CD4-positive, alpha-beta T cell (primary cell): ENCODE data around the gene RBBP7. TPM values are rescaled to one million over a fixed set of nuclear protein-coding genes. Genes with fewer than 3 reads are reported as not detected.

Experiments used
- ATAC-seq: fragments of 200-7000 bp; cut with Tn5 transposase; one replicate; pipeline ENCODE4 v1.10.0; 2022; ENCODE audit warnings: mild to moderate bottlenecking; ENCODE audit not compliant: poor library complexity
- CTCF ChIA-PET: fragments of 350-600 bp; sonication (Branson Sonifier 250); formaldehyde crosslinking; loops from one replicate; lab custom pipeline; 2021; ENCODE audit warnings: antibody characterized with exemption, inconsistent platforms; lab: Charles Lee
- POLR2A ChIA-PET: fragments of 350-600 bp; sonication (Branson Sonifier 250); formaldehyde crosslinking; loops from one replicate; lab custom pipeline; 2021; ENCODE audit warnings: antibody characterized with exemption, inconsistent platforms; lab: Charles Lee
- DNase-seq, 14 experiments: peaks; one replicate each; pipeline ENCODE4 v3.0.0-alpha.2; 2013 to 2020; ENCODE audit warnings: mixed read lengths in 2 of 14
- H3K27ac ChIP-seq, 2 donors: one replicate each; pipeline versions ENCODE4 v1.5.1 to v1.7.0; 2013; ENCODE audit warnings: low read length in 2 of 2, low read depth in 1 of 2, mild to moderate bottlenecking in 1 of 2
- H3K27me3 ChIP-seq, 2 experiments: 1 replicate in 1 of 2; 2 replicates in 1 of 2; pipeline versions ENCODE4 v1.6.1 to v1.7.0; 2013; ENCODE audit warnings: low read length in 2 of 2, control low read depth in 1 of 2, mild to moderate bottlenecking in 1 of 2, moderate library complexity in 1 of 2; ENCODE audit not compliant: insufficient read depth in 2 of 2, control insufficient read depth in 1 of 2
- H3K36me3 ChIP-seq: one replicate; pipeline ENCODE4 v1.6.1; 2013; ENCODE audit warnings: low read length, control low read depth; ENCODE audit not compliant: insufficient read depth
- H3K4me1 ChIP-seq: one replicate; pipeline ENCODE4 v1.6.1; 2013; ENCODE audit warnings: low read length, control low read depth; ENCODE audit not compliant: insufficient read depth
- H3K4me3 ChIP-seq: one replicate; pipeline ENCODE4 v1.5.1; 2013; ENCODE audit warnings: mild to moderate bottlenecking, low read length, moderate library complexity
- H3K9me3 ChIP-seq, 2 experiments: 1 replicate in 1 of 2; 2 replicates in 1 of 2; pipeline versions ENCODE4 v1.6.1 to v1.7.0; 2013; ENCODE audit warnings: low read length in 2 of 2, mild to moderate bottlenecking in 2 of 2, control low read depth in 1 of 2, moderate library complexity in 1 of 2; ENCODE audit not compliant: control insufficient read depth in 1 of 2, insufficient read depth in 1 of 2
- H3K27ac Mint-ChIP-seq: one replicate; pipeline ENCODE4 v1.8.0; 2020; ENCODE audit warnings: mixed read lengths
- H3K27me3 Mint-ChIP-seq: one replicate; pipeline ENCODE4 v1.8.0; 2021; ENCODE audit warnings: mixed read lengths
- H3K36me3 Mint-ChIP-seq: one replicate; pipeline ENCODE4 v1.8.0; 2021; ENCODE audit warnings: low read depth, mixed read lengths
- H3K4me1 Mint-ChIP-seq: one replicate; pipeline ENCODE4 v1.8.0; 2021; ENCODE audit warnings: low read depth, mixed read lengths
- H3K4me3 Mint-ChIP-seq: one replicate; pipeline ENCODE4 v1.8.0; 2020; ENCODE audit warnings: mild to moderate bottlenecking, mixed read lengths
- H3K9me3 Mint-ChIP-seq: one replicate; pipeline ENCODE4 v1.8.0; 2020; ENCODE audit warnings: mixed read lengths
- intact Hi-C, 2 experiments: fragments of 100-400 bp; cut with DNase I in 1 of 2; cut with micrococcal nuclease in 1 of 2; formaldehyde crosslinking; loops; one replicate each; pipeline versions ENCODE4 v1.15.1 to v1.9.0; 2023 to 2025; cut with DNase I, micrococcal nuclease
- total RNA-seq, 174 experiments: library from RNA in 2 of 174; stranded (reverse) in 2 of 174; gene quantifications; one replicate each; pipeline ENCODE4 v1.2.3 and lab custom pipeline; 2021 to 2026
- TF ChIP-seq, protein P1 (sequence below): fragments of 200-600 bp; IDR thresholded peaks from one replicate; pipeline ENCODE4 v1.8.0; 2022; ENCODE audit warnings: antibody characterized with exemption, mild to moderate bottlenecking

The RBBP7 gene
- total RNA-seq, 2 experiments from 2014 or later = 104 to 110 TPM

DNA sequence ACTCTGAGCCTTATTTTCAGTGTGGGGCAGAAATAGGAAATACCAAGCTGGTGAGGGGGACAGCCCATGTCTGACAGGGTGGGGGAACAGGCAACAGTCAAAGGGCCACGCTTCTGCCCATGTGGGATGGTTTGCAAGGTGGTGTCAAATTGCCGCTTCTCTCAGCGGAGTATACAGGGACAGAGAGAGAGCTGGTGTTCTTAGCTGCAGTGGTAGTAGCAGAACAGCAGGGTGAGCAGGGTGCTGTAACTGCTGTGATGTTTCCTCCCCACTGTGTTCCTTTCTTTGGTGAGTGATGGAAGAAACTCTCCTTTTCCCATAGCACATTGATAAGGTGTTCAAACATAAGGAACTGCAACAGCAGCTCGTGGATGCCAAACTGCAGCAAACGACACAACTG lies 37.9 kb downstream of the RBBP7 start:
- H3K27me3 ChIP-seq = no peaks in the 10 kb centered on the region
- H3K36me3 Mint-ChIP-seq = peaks cover 66% of the 10 kb centered on the region
- no peaks in the 10 kb centered on the region for H3K27me3 Mint-ChIP-seq
- TF ChIP-seq, protein P1, sequence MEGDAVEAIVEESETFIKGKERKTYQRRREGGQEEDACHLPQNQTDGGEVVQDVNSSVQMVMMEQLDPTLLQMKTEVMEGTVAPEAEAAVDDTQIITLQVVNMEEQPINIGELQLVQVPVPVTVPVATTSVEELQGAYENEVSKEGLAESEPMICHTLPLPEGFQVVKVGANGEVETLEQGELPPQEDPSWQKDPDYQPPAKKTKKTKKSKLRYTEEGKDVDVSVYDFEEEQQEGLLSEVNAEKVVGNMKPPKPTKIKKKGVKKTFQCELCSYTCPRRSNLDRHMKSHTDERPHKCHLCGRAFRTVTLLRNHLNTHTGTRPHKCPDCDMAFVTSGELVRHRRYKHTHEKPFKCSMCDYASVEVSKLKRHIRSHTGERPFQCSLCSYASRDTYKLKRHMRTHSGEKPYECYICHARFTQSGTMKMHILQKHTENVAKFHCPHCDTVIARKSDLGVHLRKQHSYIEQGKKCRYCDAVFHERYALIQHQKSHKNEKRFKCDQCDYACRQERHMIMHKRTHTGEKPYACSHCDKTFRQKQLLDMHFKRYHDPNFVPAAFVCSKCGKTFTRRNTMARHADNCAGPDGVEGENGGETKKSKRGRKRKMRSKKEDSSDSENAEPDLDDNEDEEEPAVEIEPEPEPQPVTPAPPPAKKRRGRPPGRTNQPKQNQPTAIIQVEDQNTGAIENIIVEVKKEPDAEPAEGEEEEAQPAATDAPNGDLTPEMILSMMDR = no peak
- no peak overlapping the region for H3K4me3 ChIP-seq
- H3K4me3 Mint-ChIP-seq = no peak overlapping the region
- no peak overlapping the region for H3K27ac ChIP-seq
- H3K4me1 ChIP-seq = no peaks in the 10 kb centered on the region
- H3K36me3 ChIP-seq = peaks cover 55% of the 10 kb centered on the region
- ChIA-PET POLR2A (no interaction called here), CTCF (no interaction called here)
- peak overlapping the region; percentile 14 for H3K27ac Mint-ChIP-seq
- H3K9me3 Mint-ChIP-seq = no peaks in the 10 kb centered on the region
- ATAC-seq (no peak), DNase-seq (no peak)
- intact Hi-C loops = no loop called here
- H3K9me3 ChIP-seq = no peaks in the 10 kb centered on the region
- H3K4me1 Mint-ChIP-seq = no peaks in the 10 kb centered on the region

DNA sequence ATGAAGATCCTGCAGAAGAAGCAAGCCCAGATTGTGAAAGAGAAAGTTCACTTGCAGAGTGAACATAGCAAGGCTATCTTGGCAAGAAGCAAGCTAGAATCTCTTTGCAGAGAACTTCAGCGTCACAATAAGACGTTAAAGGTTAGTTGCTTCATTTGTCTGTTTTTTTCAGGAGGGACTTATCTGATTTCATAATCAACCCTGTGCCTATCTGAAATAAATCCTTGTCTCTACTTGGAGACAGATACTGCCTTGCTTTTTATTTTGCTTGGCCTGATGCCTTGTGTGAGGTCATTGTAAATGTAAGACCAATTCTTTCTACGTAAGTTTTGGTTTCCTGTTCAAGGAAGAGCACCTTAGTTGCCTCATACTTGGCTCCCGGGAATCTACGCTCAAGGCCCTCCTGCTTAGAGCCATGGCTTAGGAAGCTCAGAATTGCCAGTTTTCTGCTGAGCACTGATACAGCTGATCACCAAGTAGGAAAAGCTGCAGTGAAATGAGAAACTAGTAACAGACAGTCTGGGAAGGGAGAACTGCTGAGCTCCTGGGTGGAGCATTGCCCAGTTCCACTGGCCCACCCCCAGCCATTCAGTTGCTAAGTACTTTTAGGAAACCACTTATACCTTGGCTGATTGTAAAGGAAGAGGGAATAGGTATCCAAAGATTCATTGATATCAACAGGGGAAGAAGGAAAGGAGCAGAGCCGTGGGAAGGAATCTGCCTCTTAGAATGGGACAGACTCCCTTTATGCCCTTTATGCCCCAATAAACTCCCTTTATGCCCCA lies 41.8 kb downstream of the RBBP7 start:
- CTCF ChIA-PET = no interaction called here

DNA sequence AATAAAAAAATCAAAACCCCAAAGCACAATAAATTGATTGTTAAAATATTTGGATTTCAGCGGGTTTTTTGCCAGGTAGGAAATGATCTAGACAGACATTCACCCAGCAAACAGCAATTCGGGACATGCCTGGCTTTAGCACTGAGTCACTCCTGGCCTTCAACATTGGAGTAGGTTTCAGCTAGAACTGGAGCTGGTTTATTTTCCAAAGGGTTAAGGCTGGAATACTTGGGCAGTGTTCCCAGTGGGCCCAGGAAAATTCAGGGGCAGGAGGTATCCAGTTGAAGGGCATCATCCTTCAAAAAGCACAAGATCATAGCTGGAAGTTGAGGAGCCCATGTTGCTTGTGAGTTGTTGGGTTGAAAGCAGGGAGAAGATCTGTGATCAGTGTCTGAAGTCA lies 42.9 kb downstream of the RBBP7 start:
- H3K9me3 ChIP-seq = no peaks in the 10 kb centered on the region
- intact Hi-C loops = loop anchor here (2.0 to 5.0 kb wide), 2 partner anchors 18 to 220 kb away; no protein-coding TSS in a partner anchor
- H3K4me3 ChIP-seq = no peak overlapping the region
- H3K4me1 ChIP-seq = no peaks in the 10 kb centered on the region
- POLR2A ChIA-PET = no interaction called here
- Mint-ChIP-seq H3K4me3 (no peak overlapping the region), H3K27ac (no peak overlapping the region), H3K27me3 (no peaks in the 10 kb centered on the region), H3K36me3 (peaks cover 48% of the 10 kb centered on the region), H3K4me1 (no peaks in the 10 kb centered on the region), H3K9me3 (no peaks in the 10 kb centered on the region)
- ATAC-seq = no peak
- CTCF ChIA-PET = interaction anchor here (0.5 kb wide), 1 partner anchor 100 kb away, joined by 3 read pairs; no protein-coding TSS in a partner anchor
- no peaks in the 10 kb centered on the region for H3K27me3 ChIP-seq
- no peak for DNase-seq
- H3K27ac ChIP-seq = no peak overlapping the region
- TF ChIP-seq, protein P1 = no peak
- H3K36me3 ChIP-seq = peaks cover 37% of the 10 kb centered on the region

More for the DNA sequence above, 41.8 kb downstream of the RBBP7 start:
- no peaks in the 10 kb centered on the region for H3K9me3 Mint-ChIP-seq
- Histone ChIP-seq H3K9me3 (no peaks in the 10 kb centered on the region), H3K36me3 (peaks cover 42% of the 10 kb centered on the region), H3K4me1 (no peaks in the 10 kb centered on the region), H3K27me3 (no peaks in the 10 kb centered on the region), H3K4me3 (no peak overlapping the region), H3K27ac (no peak overlapping the region)
- TF ChIP-seq, protein P1 = no peak
- DNase-seq (no peak), ATAC-seq (no peak)
- no peaks in the 10 kb centered on the region for H3K4me1 Mint-ChIP-seq
- H3K27me3 Mint-ChIP-seq = no peaks in the 10 kb centered on the region
- H3K36me3 Mint-ChIP-seq = peaks cover 48% of the 10 kb centered on the region
- no peak overlapping the region for H3K27ac Mint-ChIP-seq
- POLR2A ChIA-PET = no interaction called here
- intact Hi-C loops = loop anchor here in 1 of 2 experiments (2.0 to 5.0 kb wide), 2 partner anchors 62 to 219 kb away; no protein-coding TSS in a partner anchor
- no peak overlapping the region for H3K4me3 Mint-ChIP-seq
